SJSA1 (cell line): ENCODE data around the gene FZD1. TPM values are rescaled to one million over a fixed set of nuclear protein-coding genes. Genes with fewer than 3 reads are reported as not detected.
A peak's percentile ranks its signal among the peaks of the same experiment; 100 is the strongest.

Experiments
- DNase-seq, 2 experiments: peaks; one replicate each; pipeline ENCODE4 v3.0.0-alpha.2; 2015 to 2020; ENCODE audit warnings: low spot score in 2 of 2, low read depth in 1 of 2
- H3K27ac ChIP-seq: fragments of 250-450 bp; sonication (Bioruptor Pico); 2 replicates; pipeline ENCODE4 v1.5.1; 2020; ENCODE audit warnings: mild to moderate bottlenecking, moderate library complexity
- H3K27me3 ChIP-seq: fragments of 250-450 bp; sonication (Bioruptor Pico); replicated peaks from 2 replicates; pipeline ENCODE4 v1.5.1; 2020; ENCODE audit warnings: mild to moderate bottlenecking, moderate library complexity
- H3K36me3 ChIP-seq: fragments of 250-450 bp; sonication (Bioruptor Pico); 2 replicates; pipeline ENCODE4 v1.5.1; 2020; ENCODE audit warnings: mild to moderate bottlenecking
- H3K4me1 ChIP-seq: fragments of 250-450 bp; sonication (Bioruptor Pico); replicated peaks from 2 replicates; pipeline ENCODE4 v1.6.1; 2021; ENCODE audit warnings: mild to moderate bottlenecking
- H3K4me3 ChIP-seq: fragments of 250-450 bp; sonication (Bioruptor Pico); 2 replicates; pipeline ENCODE4 v1.5.1; 2020; ENCODE audit warnings: mild to moderate bottlenecking
- H3K9me3 ChIP-seq: fragments of 250-450 bp; sonication (Bioruptor Pico); replicated peaks from 2 replicates; pipeline ENCODE4 v1.5.1; 2020; ENCODE audit warnings: mild to moderate bottlenecking
- total RNA-seq: library from RNA; depleted of rRNA; stranded (reverse); fragments of >200 nt; shearing (Covaris generic); gene quantifications from 2 replicates; pipeline ENCODE4 v1.2.3, GENCODE V29; 2014

FZD1 gene
- total RNA-seq, 1 experiment from 2014 or later, result 11.6 TPM

- H3K27ac ChIP-seq, result no peak overlapping the region
- no peak overlapping the region for H3K4me3 ChIP-seq
- H3K9me3 ChIP-seq, result no peaks in the 10 kb centered on the region
- peaks cover 11% of the 10 kb centered on the region for H3K36me3 ChIP-seq
- peaks cover 8% of the 10 kb centered on the region for H3K4me1 ChIP-seq
- DNase-seq, result no peak
- no peaks in the 10 kb centered on the region for H3K27me3 ChIP-seq
Measured at GRCh38 chr7:91270372-91270771, 6.1 kb downstream of the FZD1 start.

GRCh38 chr7:91276909-91277308 is 12.7 kb downstream of the FZD1 start:
- H3K9me3 ChIP-seq, result no peaks in the 10 kb centered on the region
- no peaks in the 10 kb centered on the region for H3K36me3 ChIP-seq
- H3K4me1 ChIP-seq, result 0 out of 2 replicates have a peak, but pooled peaks cover 5% of the 10 kb centered on the region
- no peak overlapping the region for H3K27ac ChIP-seq
- no peaks in the 10 kb centered on the region; the same call in 1 of the 2 replicates for H3K27me3 ChIP-seq
- no peak for DNase-seq
- no peak overlapping the region for H3K4me3 ChIP-seq

- DNase-seq, result no peak
- H3K27ac ChIP-seq, result no peak overlapping the region
Measured at GRCh38 chr7:91280185-91280584, 16.0 kb downstream of the FZD1 start.

GRCh38 chr7:91280604-91281003 is 16.4 kb downstream of the FZD1 start:
- no peaks in the 10 kb centered on the region for H3K36me3 ChIP-seq
- no peaks in the 10 kb centered on the region for H3K9me3 ChIP-seq
- H3K4me1 ChIP-seq, result 0 out of 2 replicates have a peak, but pooled peaks cover 5% of the 10 kb centered on the region
- no peak for DNase-seq
- no peak overlapping the region for H3K27ac ChIP-seq
- H3K27me3 ChIP-seq, result no peaks in the 10 kb centered on the region; the same call in 1 of the 2 replicates
- H3K4me3 ChIP-seq, result no peak overlapping the region

More at GRCh38 chr7:91280185-91280584, 16.0 kb downstream of the FZD1 start:
- H3K4me3 ChIP-seq, result no peak overlapping the region
- H3K27me3 ChIP-seq, result no peaks in the 10 kb centered on the region; the same call in 1 of the 2 replicates
- H3K36me3 ChIP-seq, result no peaks in the 10 kb centered on the region
- 0 out of 2 replicates have a peak, but pooled peaks cover 5% of the 10 kb centered on the region for H3K4me1 ChIP-seq
- H3K9me3 ChIP-seq, result no peaks in the 10 kb centered on the region

- H3K27me3 ChIP-seq, result no peaks in the 10 kb centered on the region
- H3K27ac ChIP-seq, result no peak overlapping the region
- DNase-seq, result no peak
- H3K4me3 ChIP-seq, result no peak overlapping the region
- H3K9me3 ChIP-seq, result no peaks in the 10 kb centered on the region
- H3K4me1 ChIP-seq, result no peaks in the 10 kb centered on the region
- no peaks in the 10 kb centered on the region for H3K36me3 ChIP-seq
Measured at GRCh38 chr7:91285696-91286355, 21.6 kb downstream of the FZD1 start.

- DNase-seq, result no peak
- Histone ChIP-seq H3K27ac (no peak overlapping the region), H3K27me3 (no peaks in the 10 kb centered on the region), H3K9me3 (no peaks in the 10 kb centered on the region), H3K4me3 (no peak overlapping the region), H3K4me1 (no peaks in the 10 kb centered on the region), H3K36me3 (no peaks in the 10 kb centered on the region)
Measured at GRCh38 chr7:91286432-91286831, 22.2 kb downstream of the FZD1 start.

- Histone ChIP-seq H3K4me1 (no peaks in the 10 kb centered on the region), H3K9me3 (no peaks in the 10 kb centered on the region), H3K4me3 (no peak overlapping the region), H3K27me3 (no peaks in the 10 kb centered on the region), H3K27ac (no peak overlapping the region), H3K36me3 (no peaks in the 10 kb centered on the region)
- DNase-seq, result no peak
Measured at GRCh38 chr7:91287371-91288084, 23.3 kb downstream of the FZD1 start.

GRCh38 chr7:91288208-91288824 is 24.1 kb downstream of the FZD1 start:
- Histone ChIP-seq H3K27me3 (no peaks in the 10 kb centered on the region), H3K4me1 (no peaks in the 10 kb centered on the region), H3K9me3 (no peaks in the 10 kb centered on the region), H3K36me3 (no peaks in the 10 kb centered on the region), H3K4me3 (no peak overlapping the region), H3K27ac (no peak overlapping the region)
- DNase-seq, result peak in 1 of 2 experiments; percentile 42

GRCh38 chr7:91289633-91290254 is 25.5 kb downstream of the FZD1 start:
- no peaks in the 10 kb centered on the region for H3K9me3 ChIP-seq
- no peak overlapping the region for H3K27ac ChIP-seq
- H3K36me3 ChIP-seq, result no peaks in the 10 kb centered on the region
- H3K4me3 ChIP-seq, result no peak overlapping the region
- no peak for DNase-seq
- no peaks in the 10 kb centered on the region for H3K4me1 ChIP-seq
- no peaks in the 10 kb centered on the region for H3K27me3 ChIP-seq

- Histone ChIP-seq H3K9me3 (no peaks in the 10 kb centered on the region), H3K27ac (no peak overlapping the region), H3K36me3 (no peaks in the 10 kb centered on the region), H3K4me1 (no peaks in the 10 kb centered on the region), H3K27me3 (no peaks in the 10 kb centered on the region), H3K4me3 (no peak overlapping the region)
- no peak for DNase-seq
Measured at GRCh38 chr7:91291302-91291701, 27.1 kb downstream of the FZD1 start.

GRCh38 chr7:91291902-91292301 is 27.7 kb downstream of the FZD1 start:
- H3K4me1 ChIP-seq, result no peaks in the 10 kb centered on the region
- H3K36me3 ChIP-seq, result no peaks in the 10 kb centered on the region
- no peak overlapping the region for H3K27ac ChIP-seq
- no peaks in the 10 kb centered on the region for H3K27me3 ChIP-seq
- no peaks in the 10 kb centered on the region for H3K9me3 ChIP-seq
- no peak for DNase-seq
- H3K4me3 ChIP-seq, result no peak overlapping the region

GRCh38 chr7:91292506-91292905 is 28.3 kb downstream of the FZD1 start:
- Histone ChIP-seq H3K4me3 (no peak overlapping the region), H3K27ac (no peak overlapping the region), H3K36me3 (no peaks in the 10 kb centered on the region), H3K4me1 (no peaks in the 10 kb centered on the region), H3K9me3 (no peaks in the 10 kb centered on the region), H3K27me3 (no peaks in the 10 kb centered on the region)
- no peak for DNase-seq

GRCh38 chr7:91293136-91293535 is 28.9 kb downstream of the FZD1 start:
- no peaks in the 10 kb centered on the region for H3K36me3 ChIP-seq
- no peaks in the 10 kb centered on the region for H3K9me3 ChIP-seq
- H3K4me1 ChIP-seq, result no peaks in the 10 kb centered on the region
- DNase-seq, result no peak
- no peaks in the 10 kb centered on the region for H3K27me3 ChIP-seq
- H3K27ac ChIP-seq, result no peak overlapping the region
- no peak overlapping the region for H3K4me3 ChIP-seq

GRCh38 chr7:91293840-91294239 is 29.6 kb downstream of the FZD1 start:
- H3K36me3 ChIP-seq, result no peaks in the 10 kb centered on the region
- no peak overlapping the region for H3K4me3 ChIP-seq
- no peaks in the 10 kb centered on the region for H3K27me3 ChIP-seq
- H3K27ac ChIP-seq, result no peak overlapping the region
- DNase-seq, result no peak
- H3K9me3 ChIP-seq, result no peaks in the 10 kb centered on the region
- H3K4me1 ChIP-seq, result no peaks in the 10 kb centered on the region
